Esophagus muscularis mucosa (tissue), 3 donors: Measurements from ENCODE around the gene FBXW5.

ENCODE experiments used
- CTCF ChIP-seq, 3 experiments: fragments of 200-600 bp in 2 of 3; fragments of 450-650 bp in 1 of 3; sonication (generic) in 2 of 3; IDR thresholded peaks; one replicate each; pipeline ENCODE4 v1.5.1; 2017 to 2019; ENCODE audit warnings: antibody characterized with exemption in 3 of 3, mild to moderate bottlenecking in 2 of 3, moderate library complexity in 1 of 3
- POLR2AphosphoS5 ChIP-seq, 2 donors: sonication (generic); formaldehyde crosslinking; IDR thresholded peaks; one replicate each; pipeline ENCODE4 v1.6.1; 2017; ENCODE audit warnings: antibody characterized with exemption in 2 of 2

DNA sequence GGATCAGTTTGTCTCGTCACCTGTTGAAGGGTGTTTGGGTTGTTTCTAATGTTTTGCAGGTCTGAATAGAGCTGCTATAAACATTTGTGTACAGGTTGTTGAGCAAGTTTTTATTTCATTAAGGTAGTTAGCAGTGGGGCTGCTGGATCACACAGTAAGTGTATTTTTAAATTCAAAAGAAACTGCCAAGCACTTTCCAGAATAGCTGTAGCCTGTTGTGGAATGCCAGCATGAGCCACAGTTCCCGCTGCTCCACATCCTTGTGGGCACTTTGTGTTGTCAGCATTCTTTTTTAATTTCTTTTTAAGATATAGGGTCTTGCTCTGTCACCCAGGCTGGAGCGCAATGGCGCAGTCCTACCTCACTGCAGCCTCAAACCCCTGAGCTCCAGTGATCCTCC, 14.5 kb downstream of the FBXW5 start:
- TF ChIP-seq CTCF (IDR thresholded peaks at IDR 0.05) (no peak), POLR2AphosphoS5 (IDR thresholded peaks at IDR 0.05) (no peak)
